ENCODE data around the gene MBOAT7. TPM values are rescaled to one million over a fixed set of nuclear protein-coding genes. Genes with fewer than 3 reads are reported as not detected.

The MBOAT7 gene
- 15.6 and 18.1 TPM in 2 replicates for total RNA-seq (2014; rRNA removed; shearing (Covaris generic))
- 25.0 and 30.2 TPM in 2 replicates for total RNA-seq (2022)
- Bru-seq, nascent RNA: percentile 47 among the genes with signal in this experiment
- BruChase-seq, experiment 1, labeled RNA remaining after a 6-hour chase: percentile 60 among the genes with signal in this experiment
- BruChase-seq, experiment 2, labeled RNA remaining after a 2-hour chase: percentile 60 among the genes with signal in this experiment
- long read RNA-seq, transcript MBOAT7-201 (8 exons, 2,529 nt): major isoform, 13 of 40 reads
- long read RNA-seq, partial matches to known transcripts: 3 of 40 reads
- long read RNA-seq, other reads (novel, unspliced or antisense): 20 of 40 reads

DNA sequence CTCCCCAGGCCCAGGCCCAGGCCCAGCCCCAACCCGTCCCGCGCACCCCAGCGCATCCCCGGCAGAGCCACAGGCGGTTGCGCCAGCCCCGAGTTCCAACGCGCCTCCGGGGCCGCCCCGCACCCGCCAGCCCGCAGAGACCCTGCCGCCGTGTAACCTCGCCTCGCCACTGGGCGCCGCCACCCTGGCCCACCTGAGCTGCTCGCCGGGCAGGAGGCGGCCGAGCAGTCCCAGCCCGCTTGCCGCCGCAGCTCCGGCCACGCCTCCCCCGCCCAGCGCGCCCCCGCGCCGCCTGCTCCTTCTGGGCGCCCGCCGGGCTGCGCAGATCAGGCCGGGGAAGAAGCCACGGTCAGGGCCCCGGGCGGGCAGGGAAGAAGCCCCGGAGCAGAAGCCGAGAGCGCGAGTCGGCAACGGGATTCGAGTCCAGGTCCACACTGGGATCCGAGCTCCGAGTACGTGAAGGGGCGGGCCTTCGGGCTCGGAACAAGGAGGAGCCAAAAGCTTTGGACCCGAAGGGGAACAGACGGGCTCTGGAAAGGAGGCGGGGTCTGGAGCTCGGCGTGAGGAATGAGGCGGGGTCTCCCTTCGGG, at the start of gene MBOAT7:
MBOAT7 (minus strand) TSS at position 436 of the 590 bp plus-strand sequence. CDS start 1,072 bp downstream, outside the sequence.
- DNase-seq (ENCODE audit: low spot score): peak; percentile 87
- Histone ChIP-seq H3K4me2 (ENCODE audit: low read length) (peak within 1 kb of the TSS; percentile 97), H3K4me1 (ENCODE audit: insufficient read depth, low read length, poor library complexity, severe bottlenecking) (peaks cover 25% of the 10 kb centered on the region), H2AFZ (ENCODE audit: low read length) (peak within 1 kb of the TSS; percentile 48; the same call in 1 of the 2 replicates), H3K79me2 (ENCODE audit: insufficient read depth, low read depth, low read length) (peaks cover 21% of the 10 kb centered on the region; the same call in 1 of the 2 replicates), H3K36me3 (ENCODE audit: insufficient read depth, low read length) (peaks cover 13% of the 10 kb centered on the region), H3K4me3 (ENCODE audit: low read depth, low read length, poor library complexity, severe bottlenecking) (peak within 1 kb of the TSS; percentile 76), H4K20me1 (ENCODE audit: insufficient read depth, low read length) (no peaks in the 10 kb centered on the region), H3K9me2 (ENCODE audit: insufficient read depth, low read length) (no peaks in the 10 kb centered on the region), H3K9me3 (ENCODE audit: low read length) (no peaks in the 10 kb centered on the region), H3K27ac (ENCODE audit: low read depth, low read length, poor library complexity, severe bottlenecking) (peak within 1 kb of the TSS; percentile 82)
- ChIA-PET CTCF (ENCODE audit: unreplicated experiment) (interaction anchor here (0.7 to 1.4 kb wide), 3 partner anchors 46 to 200 kb away, joined by 3 to 4 read pairs (median 3); no protein-coding TSS in a partner anchor), POLR2A (interaction anchor here (0.6 to 2.2 kb wide), 5 partner anchors 9 to 1070 kb away, joined by 3 to 10 read pairs (median 5); partner anchors contain the start of genes CNOT3, LENG1 and RPS9)
- no peak for TF ChIP-seq EZH2phosphoT487 (IDR thresholded peaks at IDR 0.05; ENCODE audit: borderline replicate concordance, low read depth, low read length)
- TF ChIP-seq CTCF (conservative IDR thresholded peaks at IDR 0.05; ENCODE audit: low read length): peak; percentile 71
- intact Hi-C loops (cut with micrococcal nuclease; ENCODE audit: unreplicated experiment): no loop called here
- no TSS peak for BruUV-seq (replicated peaks)

DNA sequence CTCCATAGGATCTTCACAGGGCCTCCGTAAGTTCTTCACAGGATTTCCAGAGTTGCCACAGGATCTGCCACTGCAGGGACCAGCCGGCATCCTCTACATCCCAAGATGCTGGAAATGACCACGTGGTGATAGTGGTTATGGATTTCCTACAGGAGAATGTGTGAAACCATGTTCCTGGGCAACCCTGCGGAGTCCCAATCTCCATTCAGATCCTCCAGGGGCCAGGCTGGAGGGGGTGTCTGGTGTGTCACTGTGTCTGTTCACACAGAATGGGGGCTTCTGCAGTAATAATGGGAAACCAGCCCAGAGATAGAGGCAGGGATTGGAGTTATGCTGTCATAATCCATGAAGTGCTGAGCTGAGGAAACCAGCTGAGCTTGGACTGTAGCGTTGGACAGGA, 44.6 kb upstream of the MBOAT7 start:
- intact Hi-C loops (cut with micrococcal nuclease; ENCODE audit: unreplicated experiment): no loop called here
- H3K27ac ChIP-seq (ENCODE audit: low read depth, low read length, poor library complexity, severe bottlenecking): no peak overlapping the region
- H3K4me2 ChIP-seq (ENCODE audit: low read length): no peak overlapping the region
- no peaks in the 10 kb centered on the region for H3K9me2 ChIP-seq (ENCODE audit: insufficient read depth, low read length)
- DNase-seq (ENCODE audit: low spot score): no peak
- no peak overlapping the region for H2AFZ ChIP-seq (ENCODE audit: low read length)
- no peaks in the 10 kb centered on the region for H3K79me2 ChIP-seq (ENCODE audit: insufficient read depth, low read depth, low read length)
- ChIA-PET POLR2A (no interaction called here), CTCF (ENCODE audit: unreplicated experiment) (no interaction called here)
- no peak overlapping the region for H3K4me3 ChIP-seq (ENCODE audit: low read depth, low read length, poor library complexity, severe bottlenecking)
- H3K9me3 ChIP-seq (ENCODE audit: low read length): peaks cover 6% of the 10 kb centered on the region; the same call in 1 of the 2 replicates
- no TSS peak for BruUV-seq (replicated peaks)
- no peaks in the 10 kb centered on the region for H3K4me1 ChIP-seq (ENCODE audit: insufficient read depth, low read length, poor library complexity, severe bottlenecking)
- no peaks in the 10 kb centered on the region for H4K20me1 ChIP-seq (ENCODE audit: insufficient read depth, low read length)
- H3K36me3 ChIP-seq (ENCODE audit: insufficient read depth, low read length): no peaks in the 10 kb centered on the region
- no peak for TF ChIP-seq CTCF (conservative IDR thresholded peaks at IDR 0.05; ENCODE audit: low read length)
- TF ChIP-seq EZH2phosphoT487 (IDR thresholded peaks at IDR 0.05; ENCODE audit: borderline replicate concordance, low read depth, low read length): no peak
